Astrocyte (in vitro differentiated cells and primary cell): ENCODE results near the gene ASTN1.

Source experiments
- CTCF ChIP-seq: IDR thresholded peaks from 2 replicates; pipeline ENCODE4 v1.5.1; 2011; ENCODE audit warnings: low read depth, mild to moderate bottlenecking, inconsistent platforms, low read length, moderate library complexity; ENCODE audit not compliant: insufficient read depth
- EZH2 ChIP-seq: IDR thresholded peaks from 2 replicates; pipeline ENCODE4 v1.6.1; 2012; ENCODE audit warnings: mild to moderate bottlenecking, low read length, inconsistent platforms; ENCODE audit not compliant: insufficient read depth

- TF ChIP-seq CTCF (no peak), EZH2 (no peak)
Measured at GRCh38 chr1:177048314-177049069, 116.0 kb downstream of the ASTN1 start.
